Endodermal cell (in vitro differentiated cells): Measurements from ENCODE around the gene METTL22. TPM values are rescaled to one million over a fixed set of nuclear protein-coding genes. Genes with fewer than 3 reads are reported as not detected.

ENCODE experiments used
- DNase-seq: peaks from one replicate; pipeline ENCODE4 v3.0.0-alpha.2; 2017
- H3K27ac ChIP-seq: 2 replicates; pipeline ENCODE4 v1.5.1; 2013; ENCODE audit warnings: mild to moderate bottlenecking, low read depth, low read length, moderate library complexity
- H3K27me3 ChIP-seq: 2 replicates; pipeline ENCODE4 v1.6.1; 2013; ENCODE audit warnings: mild to moderate bottlenecking, low read length, moderate library complexity; ENCODE audit not compliant: insufficient read depth, control insufficient read depth, poor library complexity, severe bottlenecking
- H3K36me3 ChIP-seq: 2 replicates; pipeline ENCODE4 v1.7.0; 2013; ENCODE audit warnings: mild to moderate bottlenecking, low read length, moderate library complexity; ENCODE audit not compliant: control insufficient read depth, insufficient read depth
- H3K4me1 ChIP-seq: one replicate; pipeline ENCODE4 v1.7.0; 2013; ENCODE audit warnings: low read length; ENCODE audit not compliant: control insufficient read depth, insufficient read depth
- H3K4me3 ChIP-seq: 2 replicates; pipeline ENCODE4 v1.5.1; 2013; ENCODE audit warnings: mild to moderate bottlenecking, low read length, moderate library complexity
- H3K9ac ChIP-seq: 2 replicates; pipeline ENCODE4 v1.6.1; 2013; ENCODE audit warnings: mild to moderate bottlenecking, low read length, moderate library complexity; ENCODE audit not compliant: poor library complexity, severe bottlenecking; ENCODE audit errors: extremely low read depth
- H3K9me3 ChIP-seq: 2 replicates; pipeline ENCODE4 v1.6.1; 2013; ENCODE audit warnings: mild to moderate bottlenecking, low read length, moderate library complexity; ENCODE audit not compliant: control insufficient read depth
- H3K27ac Mint-ChIP-seq: 2 replicates; pipeline ENCODE4 v1.8.0; 2020; ENCODE audit warnings: mixed read lengths
- H3K27me3 Mint-ChIP-seq: 2 replicates; pipeline ENCODE4 v1.8.0; 2021; ENCODE audit warnings: mild to moderate bottlenecking, mixed read lengths; ENCODE audit not compliant: insufficient read depth
- H3K36me3 Mint-ChIP-seq: 2 replicates; pipeline ENCODE4 v1.8.0; 2020; ENCODE audit warnings: low read depth, mixed read lengths
- H3K4me1 Mint-ChIP-seq: 2 replicates; pipeline ENCODE4 v1.8.0; 2020; ENCODE audit warnings: mixed read lengths
- H3K4me3 Mint-ChIP-seq: 2 replicates; pipeline ENCODE4 v1.8.0; 2020; ENCODE audit warnings: mild to moderate bottlenecking, moderate library complexity, mixed read lengths
- H3K9me3 Mint-ChIP-seq: 2 replicates; pipeline ENCODE4 v1.8.0; 2020; ENCODE audit warnings: mild to moderate bottlenecking, mixed read lengths
- CTCF ChIP-seq: fragments of 200-600 bp; sonication (generic); conservative IDR thresholded peaks from 2 replicates; pipeline ENCODE4 v1.5.0; 2021; ENCODE audit warnings: antibody characterized with exemption, mild to moderate bottlenecking
- WGBS, 2 experiments: methylation state at CpG; one replicate each; pipeline versions ENCODE4 v1.1.5 to v1.1.7; 2013; ENCODE audit warnings: missing lambda C conversion rate in 2 of 2, mixed read lengths in 1 of 2; ENCODE audit not compliant: insufficient coverage in 1 of 2, insufficient read length in 1 of 2; 5-methylcytosine and 5-hydroxymethylcytosine counted together
- total RNA-seq, 2 donors: library from RNA; stranded (reverse); fragmentation: NEBNext Ultra II Directional in 1 of 2; extraction: Animal tissue kit (Norgen Biotek cat#: 25700) in 1 of 2; gene quantifications; 2 replicates in 1 of 2; 3 replicates in 1 of 2; pipeline ENCODE4 v1.2.1, GENCODE V29; 2021

Gene METTL22
- total RNA-seq, 2 donors from 2014 or later, result 55.1 to 70.5 TPM

- Histone ChIP-seq H3K4me1 (peaks cover 10% of the 10 kb centered on the region), H3K27ac (no peak overlapping the region), H3K9me3 (no peaks in the 10 kb centered on the region), H3K36me3 (peaks cover 75% of the 10 kb centered on the region), H3K9ac (no peak overlapping the region), H3K27me3 (no peaks in the 10 kb centered on the region), H3K4me3 (no peak overlapping the region)
- Mint-ChIP-seq H3K27me3 (no peaks in the 10 kb centered on the region), H3K9me3 (no peaks in the 10 kb centered on the region), H3K27ac (no peak overlapping the region), H3K36me3 (peaks cover 72% of the 10 kb centered on the region), H3K4me3 (no peak overlapping the region), H3K4me1 (peaks cover 15% of the 10 kb centered on the region)
- WGBS, 2 experiments, result 90 to 96% methylated on average over 12 to 16 of the region's 16 CpGs
- no peak for DNase-seq
- no peak for TF ChIP-seq CTCF
Observed at GRCh38 chr16:8628981-8629725, 7.7 kb downstream of the METTL22 start.

- Histone ChIP-seq H3K9ac (no peak overlapping the region), H3K4me1 (peaks cover 10% of the 10 kb centered on the region), H3K27ac (no peak overlapping the region), H3K27me3 (no peaks in the 10 kb centered on the region), H3K4me3 (no peak overlapping the region), H3K36me3 (peaks cover 77% of the 10 kb centered on the region), H3K9me3 (no peaks in the 10 kb centered on the region)
- peaks cover 72% of the 10 kb centered on the region for H3K36me3 Mint-ChIP-seq
- no peak overlapping the region for H3K4me3 Mint-ChIP-seq
- peaks cover 15% of the 10 kb centered on the region for H3K4me1 Mint-ChIP-seq
- no peak for TF ChIP-seq CTCF
- peak overlapping the region; percentile 33 for H3K27ac Mint-ChIP-seq
- no peaks in the 10 kb centered on the region for H3K27me3 Mint-ChIP-seq
- no peak for DNase-seq
- H3K9me3 Mint-ChIP-seq, result no peaks in the 10 kb centered on the region
- 90 to 96% methylated on average over 9 to 11 of the region's 11 CpGs for WGBS, 2 experiments
Observed at GRCh38 chr16:8630255-8630953, 8.9 kb downstream of the METTL22 start.

- Histone ChIP-seq H3K27ac (peak overlapping the region; percentile 9), H3K4me3 (no peak overlapping the region), H3K4me1 (peaks cover 10% of the 10 kb centered on the region), H3K9ac (no peak overlapping the region), H3K9me3 (no peaks in the 10 kb centered on the region), H3K36me3 (peaks cover 75% of the 10 kb centered on the region), H3K27me3 (no peaks in the 10 kb centered on the region)
- DNase-seq, result no peak
- H3K4me1 Mint-ChIP-seq, result peaks cover 15% of the 10 kb centered on the region
- H3K4me3 Mint-ChIP-seq, result no peak overlapping the region
- no peaks in the 10 kb centered on the region for H3K9me3 Mint-ChIP-seq
- no peaks in the 10 kb centered on the region for H3K27me3 Mint-ChIP-seq
- no peak for TF ChIP-seq CTCF
- 91 to 92% methylated on average over 6 to 9 of the region's 9 CpGs for WGBS, 2 experiments
- peaks cover 65% of the 10 kb centered on the region for H3K36me3 Mint-ChIP-seq
- peak overlapping the region; percentile 63 for H3K27ac Mint-ChIP-seq
Observed at GRCh38 chr16:8631373-8631772, 9.9 kb downstream of the METTL22 start.
